NT2/D1 (cell line): ENCODE measurements around the gene NELL1.

Experiments
- DNase-seq: peaks from one replicate; pipeline ENCODE4 v3.0.0-alpha.2; 2011; ENCODE audit warnings: low read depth, low spot score
- H3K27me3 ChIP-seq: 2 replicates; pipeline ENCODE4 v1.6.0; 2011; ENCODE audit warnings: mild to moderate bottlenecking; ENCODE audit not compliant: insufficient read length, insufficient read depth
- H3K36me3 ChIP-seq: 2 replicates; pipeline ENCODE4 v1.6.1; 2011; ENCODE audit warnings: mild to moderate bottlenecking, low read length, mixed read lengths; ENCODE audit not compliant: insufficient read depth, insufficient read length
- H3K4me1 ChIP-seq: 2 replicates; pipeline ENCODE4 v1.5.1; 2011; ENCODE audit not compliant: insufficient read depth, insufficient read length
- H3K4me3 ChIP-seq: 2 replicates; pipeline ENCODE4 v1.5.1; 2011; ENCODE audit warnings: low read depth; ENCODE audit not compliant: insufficient read length
- H3K9ac ChIP-seq: 2 replicates; pipeline ENCODE4 v1.6.0; 2011; ENCODE audit warnings: low read depth; ENCODE audit not compliant: insufficient read length
- H3K9me3 ChIP-seq: 2 replicates; pipeline ENCODE4 v1.5.1; 2011; ENCODE audit warnings: mild to moderate bottlenecking, low read length; ENCODE audit not compliant: insufficient read depth
- SUZ12 ChIP-seq: IDR thresholded peaks from 2 replicates; pipeline ENCODE4 v1.6.1; 2011; ENCODE audit not compliant: insufficient read length, insufficient read depth; ENCODE audit errors: extremely low read depth
- YY1 ChIP-seq: IDR thresholded peaks from 2 replicates; pipeline ENCODE4 v1.6.1; 2011; ENCODE audit not compliant: insufficient read length, insufficient read depth
- ZNF274 ChIP-seq: IDR thresholded peaks from 2 replicates; pipeline ENCODE4 v1.6.1; 2011; ENCODE audit warnings: mild to moderate bottlenecking, low read depth, low read length

The NELL1 gene

GRCh38 chr11:21474529-21474928 lies 805.1 kb downstream of the NELL1 start:
- Histone ChIP-seq H3K27me3 (no peaks in the 10 kb centered on the region), H3K9me3 (no peaks in the 10 kb centered on the region), H3K4me3 (no peak overlapping the region), H3K9ac (no peak overlapping the region), H3K4me1 (peaks cover 3% of the 10 kb centered on the region), H3K36me3 (no peaks in the 10 kb centered on the region)
- TF ChIP-seq SUZ12 (no peak), ZNF274 (no peak), YY1 (no peak)
- no peak for DNase-seq

GRCh38 chr11:21475276-21475675 lies 805.9 kb downstream of the NELL1 start:
- no peak for TF ChIP-seq SUZ12
- no peak for TF ChIP-seq ZNF274
- no peak for TF ChIP-seq YY1
- Histone ChIP-seq H3K36me3 (no peaks in the 10 kb centered on the region), H3K4me3 (no peak overlapping the region), H3K9ac (no peak overlapping the region), H3K9me3 (no peaks in the 10 kb centered on the region), H3K4me1 (peaks cover 3% of the 10 kb centered on the region), H3K27me3 (no peaks in the 10 kb centered on the region)
- DNase-seq = no peak

DNA sequence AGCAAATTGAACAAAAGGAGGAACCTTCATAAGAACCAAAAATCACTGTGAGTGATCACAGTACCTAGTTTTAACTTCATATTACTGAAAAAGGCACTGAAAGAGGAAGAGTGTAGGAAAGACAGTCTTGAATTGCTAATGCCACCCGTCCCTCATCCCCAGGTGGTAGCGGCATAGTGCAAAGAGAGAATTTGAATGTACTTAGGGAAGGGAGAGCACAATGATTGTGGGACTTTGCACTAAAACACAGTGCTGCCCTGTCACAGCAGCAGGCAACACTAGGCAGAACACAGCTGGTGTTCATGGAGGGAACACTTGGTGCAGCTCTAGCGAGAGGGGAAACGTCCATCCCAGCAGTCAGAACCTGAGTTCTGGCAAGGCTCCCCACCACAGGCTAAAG lies 807.2 kb downstream of the NELL1 start:
- DNase-seq = no peak
- H3K36me3 ChIP-seq = no peaks in the 10 kb centered on the region
- H3K27me3 ChIP-seq = no peaks in the 10 kb centered on the region
- H3K4me3 ChIP-seq = no peak overlapping the region
- H3K9me3 ChIP-seq = no peaks in the 10 kb centered on the region
- H3K4me1 ChIP-seq = peaks cover 3% of the 10 kb centered on the region
- H3K9ac ChIP-seq = no peak overlapping the region
- TF ChIP-seq ZNF274 = no peak
- TF ChIP-seq SUZ12 = no peak
- TF ChIP-seq YY1 = no peak

- no peak for TF ChIP-seq SUZ12
- TF ChIP-seq ZNF274 = no peak
- TF ChIP-seq YY1 = no peak
- Histone ChIP-seq H3K4me3 (no peak overlapping the region), H3K27me3 (no peaks in the 10 kb centered on the region), H3K4me1 (peaks cover 3% of the 10 kb centered on the region), H3K9me3 (no peaks in the 10 kb centered on the region), H3K9ac (no peak overlapping the region), H3K36me3 (no peaks in the 10 kb centered on the region)
- DNase-seq = no peak
Measured at GRCh38 chr11:21480240-21480639, 810.9 kb downstream of the NELL1 start.

GRCh38 chr11:21481255-21481654 lies 811.9 kb downstream of the NELL1 start:
- peaks cover 3% of the 10 kb centered on the region for H3K4me1 ChIP-seq
- no peak for DNase-seq
- H3K4me3 ChIP-seq = no peak overlapping the region
- no peaks in the 10 kb centered on the region for H3K27me3 ChIP-seq
- no peaks in the 10 kb centered on the region for H3K9me3 ChIP-seq
- TF ChIP-seq SUZ12 = no peak
- no peak for TF ChIP-seq ZNF274
- no peak for TF ChIP-seq YY1
- no peaks in the 10 kb centered on the region for H3K36me3 ChIP-seq
- H3K9ac ChIP-seq = no peak overlapping the region

DNA sequence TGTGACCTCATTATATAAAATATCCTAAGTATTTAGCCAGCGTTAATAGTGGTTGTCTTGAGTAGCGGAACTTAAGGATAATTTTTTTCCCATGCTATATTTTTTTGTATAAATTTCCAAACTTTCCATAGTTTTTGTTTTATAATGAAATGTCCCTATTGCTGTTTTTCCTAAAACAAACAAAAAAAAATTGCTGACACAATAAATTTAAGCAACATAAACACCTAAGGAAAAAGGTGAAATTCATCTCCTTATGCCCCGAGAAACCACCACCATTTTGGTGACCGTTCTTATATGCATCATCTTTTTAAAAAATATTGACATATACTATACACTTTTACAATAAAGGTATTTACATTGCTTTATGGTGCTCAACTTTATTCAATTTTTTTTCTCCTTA lies 814.7 kb downstream of the NELL1 start:
- Histone ChIP-seq H3K9me3 (no peaks in the 10 kb centered on the region), H3K9ac (no peak overlapping the region), H3K4me1 (no peaks in the 10 kb centered on the region), H3K4me3 (no peak overlapping the region), H3K27me3 (no peaks in the 10 kb centered on the region), H3K36me3 (no peaks in the 10 kb centered on the region)
- no peak for DNase-seq
- TF ChIP-seq ZNF274 (no peak), SUZ12 (no peak), YY1 (no peak)

DNA sequence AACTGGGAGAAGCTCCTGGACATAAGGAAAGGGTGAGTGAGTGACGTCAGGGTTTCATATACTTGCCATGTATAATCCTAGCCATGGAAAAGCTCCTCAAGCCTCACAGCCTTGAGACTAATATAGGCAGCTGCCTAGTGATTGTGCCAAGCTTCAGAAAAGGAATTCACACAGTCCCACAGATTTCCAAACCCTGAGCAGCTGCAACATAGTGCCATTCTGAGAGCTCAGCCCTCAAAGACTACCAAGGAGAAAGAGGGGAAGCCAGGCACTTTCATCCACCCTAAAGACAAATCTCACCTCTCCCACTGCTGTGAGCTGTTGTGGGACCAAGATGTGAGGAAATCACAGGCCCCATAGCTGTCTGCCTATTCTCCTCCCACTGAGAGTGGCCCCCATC lies 815.6 kb downstream of the NELL1 start:
- DNase-seq = no peak
- no peak overlapping the region for H3K9ac ChIP-seq
- TF ChIP-seq YY1 = no peak
- no peak for TF ChIP-seq SUZ12
- no peak for TF ChIP-seq ZNF274
- no peaks in the 10 kb centered on the region for H3K27me3 ChIP-seq
- H3K4me1 ChIP-seq = no peaks in the 10 kb centered on the region
- no peaks in the 10 kb centered on the region for H3K9me3 ChIP-seq
- no peaks in the 10 kb centered on the region for H3K36me3 ChIP-seq
- no peak overlapping the region for H3K4me3 ChIP-seq

DNA sequence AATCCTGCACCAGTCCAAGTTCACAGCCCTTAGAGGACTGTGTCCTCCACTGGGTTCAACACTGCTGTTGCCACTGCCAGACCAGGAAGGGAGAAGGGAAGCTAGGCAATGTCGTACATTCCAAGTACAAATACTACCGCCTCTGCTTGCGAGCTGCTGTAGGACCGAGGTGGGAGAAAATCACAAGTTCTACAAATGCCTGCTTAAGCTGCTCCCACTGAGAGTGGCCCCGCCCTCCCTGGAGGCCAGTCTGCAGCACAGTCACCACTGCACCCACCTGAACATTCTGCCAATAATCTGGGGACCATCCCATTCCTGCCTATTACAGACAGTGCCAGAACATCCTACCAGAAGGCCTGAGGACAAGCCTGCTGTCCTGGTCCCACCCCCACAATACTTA lies 816.0 kb downstream of the NELL1 start:
- Histone ChIP-seq H3K9me3 (no peaks in the 10 kb centered on the region), H3K36me3 (no peaks in the 10 kb centered on the region), H3K9ac (no peak overlapping the region), H3K4me1 (no peaks in the 10 kb centered on the region), H3K4me3 (no peak overlapping the region), H3K27me3 (no peaks in the 10 kb centered on the region)
- TF ChIP-seq YY1 (no peak), ZNF274 (no peak), SUZ12 (no peak)
- DNase-seq = no peak
